GM19467 (cell line): ENCODE results near the gene TBC1D32.

Experiments
- ATAC-seq: cut with Tn5 transposase; IDR thresholded peaks from one replicate; pipeline ENCODE4 v1.9.1; 2021; ENCODE audit warnings: mild to moderate bottlenecking, moderate library complexity; ENCODE audit not compliant: unreplicated experiment

Gene TBC1D32

DNA sequence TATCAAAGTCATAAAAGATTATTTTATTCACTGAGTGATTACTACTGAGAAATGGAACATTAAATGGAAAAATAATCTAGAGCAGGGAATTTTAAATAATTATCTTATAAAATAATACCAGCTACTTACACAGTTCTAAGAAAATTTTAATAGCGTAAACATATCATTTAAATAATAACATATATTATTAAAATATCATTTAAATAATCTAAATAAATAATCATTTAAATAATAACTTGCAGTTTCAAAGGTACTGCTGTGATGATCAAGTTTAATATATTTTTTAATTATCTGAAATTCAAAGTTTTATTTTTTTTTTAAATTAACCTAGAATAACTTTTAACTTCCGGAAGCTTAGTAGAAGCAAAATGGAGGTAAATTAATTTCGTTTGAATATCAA is 301.2 kb downstream of the TBC1D32 start:
- no peak for ATAC-seq

DNA sequence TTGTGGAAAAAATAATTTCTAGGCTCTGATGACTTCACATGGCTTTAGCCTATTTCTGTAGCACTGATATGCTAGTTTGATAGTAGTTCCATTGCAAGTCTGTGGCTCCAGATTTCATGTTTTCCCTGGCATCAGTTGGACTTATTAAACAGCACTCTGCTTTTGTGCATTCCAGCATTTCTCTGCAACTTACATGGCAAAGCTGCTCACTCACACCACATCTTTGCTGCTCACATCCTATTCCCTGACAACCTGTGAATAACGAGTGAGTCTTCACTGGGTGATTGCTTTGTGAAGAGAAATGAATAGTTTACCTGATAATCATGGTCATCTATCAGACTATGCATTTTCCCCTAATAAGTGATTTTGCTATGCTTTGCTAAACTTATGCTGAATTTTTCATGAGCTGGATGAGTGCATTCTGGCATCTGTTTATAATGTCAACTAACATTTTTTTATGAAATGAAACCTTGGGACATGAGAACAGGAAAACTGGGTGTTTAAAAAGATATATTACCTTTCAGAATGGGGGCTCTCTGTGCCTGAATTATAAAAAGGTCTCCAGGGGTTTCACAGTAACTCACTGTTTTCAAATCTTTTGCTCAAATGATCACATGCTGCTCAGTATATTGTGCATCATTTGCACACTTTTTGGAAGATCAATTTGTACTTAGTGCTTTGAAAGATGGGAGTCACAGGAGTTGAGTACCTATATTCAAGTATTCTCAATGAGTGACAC is 301.8 kb downstream of the TBC1D32 start:
- ATAC-seq: no peak
